ENCODE data around the gene CDH4. TPM values are rescaled to one million over a fixed set of nuclear protein-coding genes. Genes with fewer than 3 reads are reported as not detected.

CDH4 gene
- total and polyA plus RNA-seq, 9 donors, result 0.12 to 4.4 (median 0.36) TPM

DNA sequence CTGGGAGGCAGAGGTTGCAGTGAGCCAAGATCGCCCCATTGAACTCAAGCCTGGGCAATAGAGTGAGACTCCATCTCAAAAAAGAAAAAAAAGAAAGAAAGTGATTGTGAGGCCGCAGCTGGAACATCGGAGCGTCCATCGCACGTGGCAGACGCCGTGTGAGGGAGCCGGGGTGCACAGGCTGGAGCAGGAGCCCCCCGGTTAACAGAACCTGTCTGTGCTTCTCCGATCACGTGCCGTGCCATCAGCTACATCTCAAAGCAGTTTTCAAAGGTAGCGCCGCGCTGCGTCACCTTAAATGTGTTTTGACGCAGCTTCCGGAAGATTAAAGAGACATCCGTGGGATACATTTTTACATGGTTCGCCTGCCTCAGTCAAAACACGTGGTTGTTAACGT lies 674.7 kb downstream of the CDH4 start:
- H3K9me3 ChIP-seq, result no peaks in the 10 kb centered on the region
- TF ChIP-seq, protein P1, sequence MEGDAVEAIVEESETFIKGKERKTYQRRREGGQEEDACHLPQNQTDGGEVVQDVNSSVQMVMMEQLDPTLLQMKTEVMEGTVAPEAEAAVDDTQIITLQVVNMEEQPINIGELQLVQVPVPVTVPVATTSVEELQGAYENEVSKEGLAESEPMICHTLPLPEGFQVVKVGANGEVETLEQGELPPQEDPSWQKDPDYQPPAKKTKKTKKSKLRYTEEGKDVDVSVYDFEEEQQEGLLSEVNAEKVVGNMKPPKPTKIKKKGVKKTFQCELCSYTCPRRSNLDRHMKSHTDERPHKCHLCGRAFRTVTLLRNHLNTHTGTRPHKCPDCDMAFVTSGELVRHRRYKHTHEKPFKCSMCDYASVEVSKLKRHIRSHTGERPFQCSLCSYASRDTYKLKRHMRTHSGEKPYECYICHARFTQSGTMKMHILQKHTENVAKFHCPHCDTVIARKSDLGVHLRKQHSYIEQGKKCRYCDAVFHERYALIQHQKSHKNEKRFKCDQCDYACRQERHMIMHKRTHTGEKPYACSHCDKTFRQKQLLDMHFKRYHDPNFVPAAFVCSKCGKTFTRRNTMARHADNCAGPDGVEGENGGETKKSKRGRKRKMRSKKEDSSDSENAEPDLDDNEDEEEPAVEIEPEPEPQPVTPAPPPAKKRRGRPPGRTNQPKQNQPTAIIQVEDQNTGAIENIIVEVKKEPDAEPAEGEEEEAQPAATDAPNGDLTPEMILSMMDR (IDR thresholded peaks at IDR 0.05), result no peak
- TF ChIP-seq EP300 (IDR thresholded peaks at IDR 0.05), result no peak
- no peak for TF ChIP-seq POLR2A (IDR thresholded peaks at IDR 0.05)
- WGBS, 3 donors, result 78 to 80% (median 79%) methylated on average over 23 of the region's 23 CpGs
- H3K4me1 ChIP-seq (ENCODE audit: insufficient read depth), result no peaks in the 10 kb centered on the region
- H3K4me3 ChIP-seq, result no peak overlapping the region
- intact Hi-C loops (cut with DNase I), result no loop called here
- no peak overlapping the region for H3K27ac ChIP-seq
- no peaks in the 10 kb centered on the region for H3K27me3 ChIP-seq
- DNase-seq, result no peak
- no peaks in the 10 kb centered on the region for H3K36me3 ChIP-seq

DNA sequence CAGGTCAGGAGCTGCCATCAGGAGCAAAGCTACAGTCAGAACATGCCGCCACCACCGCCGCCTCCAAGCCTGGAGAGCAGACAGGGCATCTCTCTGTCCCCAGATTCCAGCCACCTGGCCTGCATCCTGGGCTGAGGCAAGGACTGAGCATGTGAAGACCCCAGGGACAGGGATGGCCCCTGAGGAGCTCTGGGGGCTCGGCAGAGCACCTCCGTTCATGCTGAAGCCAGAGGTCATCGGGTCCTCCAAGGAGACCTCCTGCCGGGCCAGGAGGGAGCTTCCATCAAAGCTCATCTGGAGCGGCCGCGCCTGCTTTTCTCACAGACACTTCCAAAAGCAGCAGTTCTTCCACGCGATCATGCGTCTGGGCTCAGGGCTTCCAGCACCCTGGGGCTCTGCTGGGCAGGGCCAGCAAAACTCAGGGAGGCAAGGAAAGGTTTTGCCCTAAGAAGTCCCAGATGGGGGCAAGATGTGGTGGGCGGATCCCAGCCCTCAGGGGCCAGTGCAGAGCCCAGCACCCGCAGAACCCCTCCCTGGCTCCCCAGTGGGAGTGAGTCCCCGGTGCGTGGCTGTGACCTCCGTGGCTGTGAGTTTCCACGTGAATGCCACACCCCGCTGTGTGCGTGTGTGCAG lies 675.2 kb downstream of the CDH4 start:
- Histone ChIP-seq H3K27ac (no peak overlapping the region), H3K36me3 (no peaks in the 10 kb centered on the region), H3K9me3 (no peaks in the 10 kb centered on the region), H3K27me3 (no peaks in the 10 kb centered on the region), H3K4me1 (ENCODE audit: insufficient read depth) (no peaks in the 10 kb centered on the region), H3K4me3 (no peak overlapping the region)
- TF ChIP-seq, protein P1 (IDR thresholded peaks at IDR 0.05), result no peak
- no peak for TF ChIP-seq POLR2A (IDR thresholded peaks at IDR 0.05)
- TF ChIP-seq EP300 (IDR thresholded peaks at IDR 0.05), result no peak
- 58 to 75% (median 60%) methylated on average over 21 of the region's 21 CpGs for WGBS, 3 donors
- intact Hi-C loops (cut with DNase I), result no loop called here
- no peak for DNase-seq

DNA sequence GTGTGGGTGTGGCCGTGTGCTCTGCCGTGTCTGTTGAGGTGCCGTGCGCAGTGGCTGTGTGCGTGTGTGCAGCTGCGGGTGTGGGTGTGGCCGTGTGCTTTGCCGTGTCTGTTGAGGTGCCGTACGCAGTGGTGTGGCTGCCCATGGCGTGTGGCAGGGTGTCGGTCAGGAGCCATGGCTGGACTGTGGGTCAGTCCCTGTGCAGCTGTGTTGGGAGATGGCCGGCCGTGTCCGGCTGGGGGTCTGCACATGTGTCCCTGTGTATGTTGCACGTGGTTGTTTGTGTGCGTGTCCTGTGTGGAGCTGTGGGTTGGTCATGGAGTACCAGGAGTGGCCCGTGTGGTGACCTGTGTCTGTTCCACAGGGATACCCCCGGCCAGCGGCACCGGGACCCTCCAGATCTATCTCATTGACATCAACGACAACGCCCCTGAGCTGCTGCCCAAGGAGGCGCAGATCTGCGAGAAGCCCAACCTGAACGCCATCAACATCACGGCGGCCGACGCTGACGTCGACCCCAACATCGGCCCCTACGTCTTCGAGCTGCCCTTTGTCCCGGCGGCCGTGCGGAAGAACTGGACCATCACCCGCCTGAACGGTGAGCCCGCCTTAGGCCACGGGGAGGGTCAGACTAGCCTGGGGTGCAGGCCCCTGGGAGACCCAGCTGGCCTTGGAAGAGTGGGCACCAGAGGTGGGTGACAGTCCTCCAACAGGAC lies 675.9 kb downstream of the CDH4 start:
- intact Hi-C loops (cut with DNase I), result no loop called here
- H3K27me3 ChIP-seq, result no peaks in the 10 kb centered on the region
- no peaks in the 10 kb centered on the region for H3K4me1 ChIP-seq (ENCODE audit: insufficient read depth)
- no peak for TF ChIP-seq EP300 (IDR thresholded peaks at IDR 0.05)
- TF ChIP-seq, protein P1 (IDR thresholded peaks at IDR 0.05), result no peak
- no peak for TF ChIP-seq POLR2A (IDR thresholded peaks at IDR 0.05)
- H3K4me3 ChIP-seq, result no peak overlapping the region
- H3K9me3 ChIP-seq, result no peaks in the 10 kb centered on the region
- H3K27ac ChIP-seq, result no peak overlapping the region
- no peak for DNase-seq
- no peaks in the 10 kb centered on the region for H3K36me3 ChIP-seq
- WGBS, 3 donors, result 88 to 92% (median 92%) methylated on average over 29 to 43 of the region's 43 CpGs

DNA sequence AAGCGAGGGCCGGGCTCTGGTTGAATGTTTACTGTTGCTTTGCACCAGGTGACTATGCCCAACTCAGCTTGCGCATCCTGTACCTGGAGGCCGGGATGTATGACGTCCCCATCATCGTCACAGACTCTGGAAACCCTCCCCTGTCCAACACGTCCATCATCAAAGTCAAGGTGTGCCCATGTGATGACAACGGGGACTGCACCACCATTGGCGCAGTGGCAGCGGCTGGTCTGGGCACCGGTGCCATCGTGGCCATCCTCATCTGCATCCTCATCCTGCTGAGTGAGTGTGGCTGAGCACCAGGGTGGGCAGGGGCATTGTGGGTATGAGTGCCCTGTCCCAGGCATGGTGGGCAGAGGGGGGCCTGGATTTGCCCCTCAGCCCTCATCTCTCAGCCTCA lies 677.5 kb downstream of the CDH4 start:
- no peaks in the 10 kb centered on the region for H3K4me1 ChIP-seq (ENCODE audit: insufficient read depth)
- H3K36me3 ChIP-seq, result no peaks in the 10 kb centered on the region
- WGBS, 3 donors, result 94 to 100% (median 96%) methylated on average over 12 of the region's 12 CpGs
- intact Hi-C loops (cut with DNase I), result no loop called here
- no peak overlapping the region for H3K4me3 ChIP-seq
- H3K27me3 ChIP-seq, result no peaks in the 10 kb centered on the region
- no peak for DNase-seq
- no peaks in the 10 kb centered on the region for H3K9me3 ChIP-seq
- no peak for TF ChIP-seq EP300 (IDR thresholded peaks at IDR 0.05)
- no peak for TF ChIP-seq POLR2A (IDR thresholded peaks at IDR 0.05)
- TF ChIP-seq, protein P1 (IDR thresholded peaks at IDR 0.05), result no peak
- no peak overlapping the region for H3K27ac ChIP-seq

All from ovary (tissue), 9 donors.